Measurements from ENCODE around the gene ARSD.

- TF ChIP-seq ZFX (IDR thresholded peaks at IDR 0.05) (no peak), CTCF (conservative IDR thresholded peaks at IDR 0.05) (no peak)
These were observed 73.4 kb downstream of the ARSD start for GRCh38 chrX:2855761-2856160.

All from C4-2B (cell line).